Measurements from ENCODE around the gene AADACL4. TPM values are rescaled to one million over a fixed set of nuclear protein-coding genes. Genes with fewer than 3 reads are reported as not detected.

AADACL4 gene
- total RNA-seq, 2 donors from 2014 or later, result not detected

DNA sequence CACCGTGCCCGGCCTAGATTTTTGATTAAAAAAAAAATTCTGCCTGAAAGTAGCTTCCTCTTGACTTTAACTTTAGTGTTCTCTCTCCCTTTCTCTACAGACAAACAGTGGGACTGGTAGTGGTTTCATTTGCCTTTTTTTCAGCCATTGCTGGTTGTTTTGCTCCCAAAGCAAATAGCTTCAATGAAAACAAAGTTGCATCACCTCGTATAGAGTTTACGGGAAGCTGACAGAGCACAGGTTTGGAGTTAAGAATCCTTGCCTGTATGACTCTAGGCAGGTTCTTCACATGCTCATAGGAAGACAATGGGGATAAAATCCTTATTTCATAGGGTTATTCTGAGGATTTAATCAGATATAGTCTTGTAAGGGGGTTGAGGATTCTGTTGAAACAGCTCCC, 21.6 kb downstream of the AADACL4 start:
- Mint-ChIP-seq H3K4me3 (no peak overlapping the region), H3K27ac (no peak overlapping the region), H3K27me3 (ENCODE audit: insufficient read depth) (peaks cover 3% of the 10 kb centered on the region), H3K4me1 (no peaks in the 10 kb centered on the region), H3K9me3 (peaks cover 8% of the 10 kb centered on the region), H3K36me3 (ENCODE audit: low read depth) (no peaks in the 10 kb centered on the region)
- no peaks in the 10 kb centered on the region for H3K36me3 ChIP-seq (ENCODE audit: control insufficient read depth, insufficient read depth, low read length)
- no peak for TF ChIP-seq CTCF (conservative IDR thresholded peaks at IDR 0.05)
- 88 to 94% methylated on average over 4 of the region's 4 CpGs for WGBS, 2 experiments (ENCODE audit: insufficient coverage in 1 of 2, insufficient read length in 1 of 2)
- no peak overlapping the region for H3K27ac ChIP-seq (ENCODE audit: low read depth, low read length)
- H3K9ac ChIP-seq (ENCODE audit: extremely low read depth, low read length, poor library complexity, severe bottlenecking), result no peak overlapping the region
- H3K9me3 ChIP-seq (ENCODE audit: control insufficient read depth, low read length), result peaks cover 17% of the 10 kb centered on the region
- H3K4me3 ChIP-seq (ENCODE audit: low read length), result no peak overlapping the region
- DNase-seq, result no peak
- H3K27me3 ChIP-seq (ENCODE audit: control insufficient read depth, insufficient read depth, low read length, poor library complexity, severe bottlenecking), result peaks cover 20% of the 10 kb centered on the region
- no peaks in the 10 kb centered on the region for H3K4me1 ChIP-seq (ENCODE audit: control insufficient read depth, insufficient read depth, low read length)

DNA sequence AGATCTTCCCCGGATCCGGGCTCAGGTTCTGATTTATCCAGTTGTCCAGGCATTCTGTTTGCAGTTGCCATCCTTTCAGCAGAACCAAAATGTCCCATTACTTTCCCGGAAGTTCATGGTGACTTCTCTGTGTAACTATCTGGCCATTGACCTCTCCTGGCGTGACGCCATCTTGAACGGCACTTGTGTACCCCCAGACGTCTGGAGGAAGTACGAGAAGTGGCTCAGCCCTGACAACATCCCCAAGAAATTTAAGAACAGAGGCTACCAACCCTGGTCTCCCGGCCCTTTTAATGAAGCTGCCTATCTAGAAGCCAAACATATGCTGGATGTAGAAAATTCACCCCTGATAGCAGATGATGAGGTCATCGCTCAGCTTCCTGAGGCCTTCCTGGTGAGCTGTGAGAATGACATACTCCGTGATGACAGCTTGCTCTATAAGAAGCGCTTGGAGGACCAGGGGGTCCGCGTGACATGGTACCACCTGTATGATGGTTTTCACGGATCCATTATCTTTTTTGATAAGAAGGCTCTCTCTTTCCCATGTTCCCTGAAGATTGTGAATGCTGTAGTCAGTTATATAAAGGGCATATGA, 22.4 kb downstream of the AADACL4 start:
- no peak overlapping the region for H3K4me3 ChIP-seq (ENCODE audit: low read length)
- no peaks in the 10 kb centered on the region for H3K36me3 Mint-ChIP-seq (ENCODE audit: low read depth)
- no peak overlapping the region for H3K27ac Mint-ChIP-seq
- no peak overlapping the region for H3K27ac ChIP-seq (ENCODE audit: low read depth, low read length)
- TF ChIP-seq CTCF (conservative IDR thresholded peaks at IDR 0.05), result no peak
- H3K36me3 ChIP-seq (ENCODE audit: control insufficient read depth, insufficient read depth, low read length), result no peaks in the 10 kb centered on the region
- peaks cover 17% of the 10 kb centered on the region for H3K9me3 ChIP-seq (ENCODE audit: control insufficient read depth, low read length)
- no peaks in the 10 kb centered on the region for H3K4me1 Mint-ChIP-seq
- peaks cover 8% of the 10 kb centered on the region for H3K9me3 Mint-ChIP-seq
- peaks cover 23% of the 10 kb centered on the region for H3K27me3 ChIP-seq (ENCODE audit: control insufficient read depth, insufficient read depth, low read length, poor library complexity, severe bottlenecking)
- no peak overlapping the region for H3K9ac ChIP-seq (ENCODE audit: extremely low read depth, low read length, poor library complexity, severe bottlenecking)
- H3K27me3 Mint-ChIP-seq (ENCODE audit: insufficient read depth), result peaks cover 3% of the 10 kb centered on the region
- 93 to 96% methylated on average over 15 of the region's 15 CpGs for WGBS, 2 experiments (ENCODE audit: insufficient coverage in 1 of 2, insufficient read length in 1 of 2)
- no peaks in the 10 kb centered on the region for H3K4me1 ChIP-seq (ENCODE audit: control insufficient read depth, insufficient read depth, low read length)
- no peak overlapping the region for H3K4me3 Mint-ChIP-seq
- no peak for DNase-seq

- Mint-ChIP-seq H3K27ac (no peak overlapping the region), H3K4me3 (no peak overlapping the region), H3K9me3 (peaks cover 5% of the 10 kb centered on the region), H3K4me1 (no peaks in the 10 kb centered on the region), H3K36me3 (ENCODE audit: low read depth) (no peaks in the 10 kb centered on the region), H3K27me3 (ENCODE audit: insufficient read depth) (peaks cover 5% of the 10 kb centered on the region)
- Histone ChIP-seq H3K36me3 (ENCODE audit: control insufficient read depth, insufficient read depth, low read length) (no peaks in the 10 kb centered on the region), H3K4me3 (ENCODE audit: low read length) (no peak overlapping the region), H3K9ac (ENCODE audit: extremely low read depth, low read length, poor library complexity, severe bottlenecking) (no peak overlapping the region), H3K4me1 (ENCODE audit: control insufficient read depth, insufficient read depth, low read length) (no peaks in the 10 kb centered on the region), H3K27ac (ENCODE audit: low read depth, low read length) (no peak overlapping the region), H3K27me3 (ENCODE audit: control insufficient read depth, insufficient read depth, low read length, poor library complexity, severe bottlenecking) (peaks cover 49% of the 10 kb centered on the region), H3K9me3 (ENCODE audit: control insufficient read depth, low read length) (peaks cover 11% of the 10 kb centered on the region)
- TF ChIP-seq CTCF (conservative IDR thresholded peaks at IDR 0.05), result no peak
- DNase-seq, result no peak
- 90 to 100% methylated on average over 2 to 3 of the region's 3 CpGs for WGBS, 2 experiments (ENCODE audit: insufficient coverage in 1 of 2, insufficient read length in 1 of 2)
These were observed 25.7 kb downstream of the AADACL4 start for GRCh38 chr1:12669529-12670068.
